ENCODE measurements around the gene MIR17HG. TPM values are rescaled to one million over a fixed set of nuclear protein-coding genes. Genes with fewer than 3 reads are reported as not detected.

MIR17HG gene
- total RNA-seq, 2 donors from 2014 or later: 2.7 to 16.5 TPM

DNA sequence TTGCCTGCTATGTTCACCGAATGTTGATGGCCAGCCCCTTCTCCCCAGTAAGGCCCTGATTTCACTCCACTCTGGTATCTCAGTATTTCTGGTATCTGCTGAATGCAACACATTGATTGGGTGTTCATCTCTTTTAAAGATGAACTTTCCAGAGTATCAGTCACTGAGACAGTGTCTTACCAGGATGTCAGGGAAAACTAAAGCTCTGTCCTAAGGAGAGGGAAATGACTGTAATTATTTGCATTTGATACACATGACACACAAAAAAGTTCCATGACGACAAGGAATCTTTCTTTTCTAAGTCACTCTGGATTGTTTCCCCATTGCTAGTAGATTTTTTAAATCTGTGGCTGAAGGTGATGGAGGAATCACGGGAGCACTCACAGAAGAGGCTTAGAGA, 53.2 kb downstream of the MIR17HG start:
- Histone ChIP-seq H3K4me3 (no peak overlapping the region), H3K36me3 (no peaks in the 10 kb centered on the region), H3K27me3 (replicated peaks; ENCODE audit: insufficient read depth) (no peaks in the 10 kb centered on the region), H3K9me3 (no peaks in the 10 kb centered on the region), H3K4me1 (ENCODE audit: control insufficient read depth in 1 of 2, low read depth in 2 of 2) (peaks cover 0 to 15% of the 10 kb centered on the region in 2 donors), H3K27ac (no peak overlapping the region)
- ATAC-seq (ENCODE audit: insufficient number of reproducible peaks, low FRiP score, low read depth) (no peak), DNase-seq (ENCODE audit: low spot score) (no peak)
- TF ChIP-seq, protein P1, sequence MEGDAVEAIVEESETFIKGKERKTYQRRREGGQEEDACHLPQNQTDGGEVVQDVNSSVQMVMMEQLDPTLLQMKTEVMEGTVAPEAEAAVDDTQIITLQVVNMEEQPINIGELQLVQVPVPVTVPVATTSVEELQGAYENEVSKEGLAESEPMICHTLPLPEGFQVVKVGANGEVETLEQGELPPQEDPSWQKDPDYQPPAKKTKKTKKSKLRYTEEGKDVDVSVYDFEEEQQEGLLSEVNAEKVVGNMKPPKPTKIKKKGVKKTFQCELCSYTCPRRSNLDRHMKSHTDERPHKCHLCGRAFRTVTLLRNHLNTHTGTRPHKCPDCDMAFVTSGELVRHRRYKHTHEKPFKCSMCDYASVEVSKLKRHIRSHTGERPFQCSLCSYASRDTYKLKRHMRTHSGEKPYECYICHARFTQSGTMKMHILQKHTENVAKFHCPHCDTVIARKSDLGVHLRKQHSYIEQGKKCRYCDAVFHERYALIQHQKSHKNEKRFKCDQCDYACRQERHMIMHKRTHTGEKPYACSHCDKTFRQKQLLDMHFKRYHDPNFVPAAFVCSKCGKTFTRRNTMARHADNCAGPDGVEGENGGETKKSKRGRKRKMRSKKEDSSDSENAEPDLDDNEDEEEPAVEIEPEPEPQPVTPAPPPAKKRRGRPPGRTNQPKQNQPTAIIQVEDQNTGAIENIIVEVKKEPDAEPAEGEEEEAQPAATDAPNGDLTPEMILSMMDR (IDR thresholded peaks at IDR 0.05): no peak

DNA sequence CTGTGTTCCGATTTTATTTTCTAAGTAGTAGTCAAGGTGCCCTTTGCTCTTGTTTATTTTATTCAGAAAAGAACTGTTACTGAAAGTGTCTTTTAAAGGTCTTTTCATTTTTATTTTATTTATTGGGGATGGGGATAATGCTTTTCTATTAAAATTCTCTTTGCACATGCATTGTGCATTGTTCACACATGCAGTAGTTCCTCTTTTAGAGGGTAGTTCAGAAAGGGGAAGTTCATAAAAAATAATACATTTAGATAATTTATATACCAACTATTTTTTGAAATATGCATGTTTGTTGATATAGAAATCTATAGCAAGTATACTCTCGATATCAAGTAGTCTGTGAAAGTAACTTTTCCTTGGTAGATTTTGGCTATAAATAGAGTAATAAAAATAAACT, 54.4 kb downstream of the MIR17HG start:
- Histone ChIP-seq H3K27ac (no peak overlapping the region), H3K27me3 (replicated peaks; ENCODE audit: insufficient read depth) (no peaks in the 10 kb centered on the region), H3K4me1 (ENCODE audit: control insufficient read depth in 1 of 2, low read depth in 2 of 2) (peaks cover 0 to 15% of the 10 kb centered on the region in 2 donors), H3K9me3 (no peaks in the 10 kb centered on the region), H3K4me3 (no peak overlapping the region), H3K36me3 (no peaks in the 10 kb centered on the region)
- ATAC-seq (ENCODE audit: insufficient number of reproducible peaks, low FRiP score, low read depth) (no peak), DNase-seq (ENCODE audit: low spot score) (no peak)
- TF ChIP-seq, protein P1 (IDR thresholded peaks at IDR 0.05): no peak

Other genes starting within 250 kb of the MIR17HG start
- 1 to 10 TPM in 1 of 2 donors, not detected in 1; 3.3 TPM for gene GPC5, start 50.9 kb downstream of the MIR17HG start, total RNA-seq

Data from thoracic aorta (tissue), 2 donors.